CD4-positive, alpha-beta T cell treated with Interleukin-4 for 1 hour (primary cell): ENCODE data around the gene PLD5.
"Not testable (repeated sequence)": the region's sequence is repeated elsewhere in the genome, so short reads cannot be mapped to it uniquely, and the experiment has no call there.

Experiments used
- DNase-seq, 2 donors: peaks; one replicate each; pipeline ENCODE4 v3.0.0-alpha.2; 2020 to 2022

PLD5 gene

DNA sequence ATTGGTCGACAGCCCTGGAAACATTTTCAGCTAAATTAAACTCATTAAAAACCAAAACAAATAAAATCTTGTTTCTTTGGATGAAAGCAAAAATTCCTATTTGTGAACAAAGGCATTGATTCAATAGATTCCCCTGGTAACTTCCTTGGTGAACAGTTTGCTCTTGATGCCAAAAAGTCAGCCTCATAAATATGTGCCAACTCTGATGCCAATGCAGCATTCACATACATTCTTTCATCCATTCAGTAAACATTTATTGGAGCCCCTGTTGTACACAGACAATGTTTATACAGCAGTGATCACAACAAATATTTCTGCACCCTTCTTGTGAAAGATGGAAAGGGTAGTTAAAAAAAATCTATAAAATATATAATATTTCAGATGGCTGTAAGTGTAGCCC lies 107.8 kb downstream of the PLD5 start:
- no peak for DNase-seq

GRCh38 chr1:242412921-242413320 lies 111.6 kb downstream of the PLD5 start:
- no peak for DNase-seq

- no peak for DNase-seq
Observed at GRCh38 chr1:242411901-242412300, 112.6 kb downstream of the PLD5 start.

DNA sequence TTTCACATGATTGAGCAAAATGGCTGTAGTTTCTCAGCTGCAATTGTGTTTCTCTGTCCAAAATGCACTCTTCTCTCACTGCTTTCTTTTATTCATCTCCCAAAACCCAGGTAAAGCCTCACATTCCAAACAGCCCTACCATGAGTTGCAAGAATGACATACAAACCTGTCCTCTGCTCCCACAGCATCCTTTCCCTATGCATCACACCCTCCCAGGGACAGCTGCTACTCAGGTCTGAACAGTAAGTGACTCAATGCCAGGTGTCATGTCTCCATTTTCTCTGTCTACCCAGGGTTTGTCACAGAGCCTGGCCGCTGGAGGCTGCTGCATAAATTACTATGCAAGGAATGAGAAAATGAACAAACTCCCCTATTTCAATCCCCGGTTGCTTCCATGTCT lies 118.5 kb downstream of the PLD5 start:
- no peak for DNase-seq

DNA sequence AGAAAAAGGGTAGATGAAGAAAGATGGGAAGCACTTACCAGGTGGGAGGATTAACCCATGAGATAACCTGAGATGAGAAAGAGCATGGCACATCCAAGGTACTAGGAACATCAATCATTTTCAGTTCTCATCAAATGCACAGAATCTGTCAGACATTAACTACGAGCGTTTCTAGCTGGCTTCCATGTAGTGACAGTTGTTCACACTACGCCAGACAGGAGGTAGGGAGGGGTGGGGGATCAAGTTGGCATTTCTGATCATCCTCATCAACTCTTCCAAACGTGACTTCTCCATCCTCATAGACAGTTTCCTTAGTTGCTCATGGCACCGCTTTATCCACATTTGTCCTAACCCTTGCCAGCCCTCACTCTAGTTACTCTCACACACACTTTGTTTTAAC lies 120.2 kb downstream of the PLD5 start:
- no peak for DNase-seq

GRCh38 chr1:242402956-242403355 lies 121.5 kb downstream of the PLD5 start:
- no peak for DNase-seq

DNA sequence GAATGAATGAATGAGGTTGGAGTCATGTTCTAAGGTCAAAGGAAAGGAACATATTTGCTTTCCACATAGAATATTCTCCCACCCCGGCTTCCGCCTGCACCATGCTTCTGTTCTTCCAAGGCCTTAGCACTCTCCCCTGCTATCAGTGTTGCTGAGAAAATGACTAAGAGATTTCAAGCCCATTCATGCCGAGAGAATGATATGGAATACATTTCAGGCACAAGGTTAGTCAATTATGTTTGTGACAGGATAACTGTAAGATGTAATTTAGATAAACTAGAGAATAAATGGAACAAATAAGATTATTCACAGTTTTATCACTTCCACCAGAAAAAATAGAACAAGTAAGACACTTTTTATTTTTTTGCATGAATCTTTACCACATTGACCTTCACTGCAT lies 122.6 kb downstream of the PLD5 start:
- DNase-seq, result no peak

DNA sequence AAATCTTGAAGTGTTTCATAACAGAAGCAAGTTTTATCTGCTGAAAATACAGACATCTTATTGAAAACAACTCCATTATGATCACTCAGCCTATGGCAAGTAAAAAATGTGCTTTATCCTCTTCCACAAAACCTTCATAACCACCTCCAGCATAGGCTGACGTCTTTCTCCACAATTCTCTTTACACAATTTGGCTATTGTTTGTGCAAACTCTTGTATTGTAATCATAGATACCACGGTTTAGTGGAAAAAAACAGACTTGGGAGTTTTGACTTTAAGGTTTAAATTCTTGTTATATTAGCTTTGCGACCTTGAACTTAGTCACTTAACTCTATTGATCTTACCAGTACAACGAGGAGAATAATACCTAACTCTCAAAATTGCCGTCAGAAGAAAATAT lies 126.1 kb downstream of the PLD5 start:
- DNase-seq, result no peak

GRCh38 chr1:242391896-242392295 lies 132.6 kb downstream of the PLD5 start:
- no peak for DNase-seq

- not testable (repeated sequence) for DNase-seq
Observed at GRCh38 chr1:242376121-242376520, 148.4 kb downstream of the PLD5 start.

DNA sequence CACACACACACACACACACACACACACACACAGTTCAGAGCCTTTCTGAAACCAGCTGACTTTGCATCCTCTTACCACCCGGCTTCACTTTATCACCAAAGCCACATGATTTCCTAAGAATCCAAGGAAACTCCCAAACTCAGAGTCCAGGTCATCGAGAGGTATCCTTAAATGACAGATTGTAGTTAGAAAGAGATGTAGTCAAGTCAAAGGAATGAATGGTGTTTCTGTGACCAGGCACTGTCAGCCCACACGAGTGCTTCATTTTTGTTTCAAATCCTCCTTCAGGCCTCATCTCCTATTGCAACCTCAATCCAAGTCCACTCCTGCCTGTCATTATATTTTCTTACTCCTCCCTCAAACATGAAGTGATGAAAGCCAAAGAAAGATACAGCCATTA lies 174.1 kb downstream of the PLD5 start:
- DNase-seq, result not testable (repeated sequence)

DNA sequence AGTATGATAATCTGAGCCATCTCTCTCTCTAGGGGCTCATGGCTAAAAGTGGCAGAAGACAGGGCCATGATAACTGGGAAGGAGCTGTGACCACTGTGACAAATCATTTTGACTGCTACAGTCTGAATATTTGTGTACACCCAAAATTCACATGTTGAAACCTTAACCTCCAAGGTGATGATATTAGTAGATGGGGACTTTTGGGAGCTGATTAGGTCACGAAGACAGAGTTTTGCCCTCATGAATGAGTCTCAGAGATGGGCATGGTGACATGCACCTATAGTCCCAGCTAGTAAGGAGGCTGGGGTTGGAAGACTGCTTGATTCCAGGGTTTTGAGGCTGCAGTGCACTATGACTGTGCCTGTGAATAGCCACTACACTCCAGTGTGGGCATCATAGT lies 174.9 kb downstream of the PLD5 start:
- DNase-seq, result no peak

DNA sequence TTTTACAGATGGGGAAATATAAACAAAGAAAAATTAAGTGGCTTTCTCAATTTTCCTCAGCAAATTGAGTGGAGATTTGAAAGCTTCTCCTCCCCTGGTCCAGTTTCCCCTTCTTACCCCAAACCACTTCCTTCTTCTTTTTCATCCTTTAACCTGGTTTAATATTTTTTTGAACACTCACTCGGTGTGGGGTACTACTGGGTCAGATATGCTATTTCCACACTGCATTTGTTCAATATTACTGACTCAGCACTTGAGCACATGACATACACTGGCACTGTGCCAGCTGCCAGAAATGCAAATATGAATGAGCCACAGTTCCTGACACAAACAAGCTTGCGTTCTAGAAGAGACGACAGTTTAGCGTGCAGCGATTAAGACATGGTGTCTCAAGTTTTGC lies 193.6 kb downstream of the PLD5 start:
- not testable (repeated sequence) for DNase-seq

- not testable (repeated sequence) for DNase-seq
Observed at GRCh38 chr1:242327381-242327780, 197.1 kb downstream of the PLD5 start.

GRCh38 chr1:242321981-242322380 lies 202.5 kb downstream of the PLD5 start:
- DNase-seq, result not testable (repeated sequence)

DNA sequence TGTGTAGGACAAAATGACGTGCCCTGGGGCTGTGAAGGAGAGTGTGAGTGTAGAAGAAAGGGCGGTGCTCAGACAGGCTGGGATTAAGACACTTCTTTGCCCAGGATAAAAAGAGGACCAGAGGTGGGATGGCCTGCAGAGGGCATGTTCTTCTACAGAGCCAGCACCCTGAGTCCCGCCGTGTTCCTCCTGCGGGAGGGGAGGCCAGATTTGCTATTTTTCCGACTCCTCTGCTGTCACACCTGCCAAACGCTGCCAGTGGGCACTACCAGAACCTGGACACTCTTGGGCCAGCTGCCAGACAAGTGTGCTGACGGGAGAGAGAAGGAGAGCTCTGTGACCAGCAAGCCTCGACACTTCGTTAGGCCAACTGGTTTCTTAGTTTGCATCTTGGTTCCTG lies 206.4 kb downstream of the PLD5 start:
- no peak for DNase-seq

DNA sequence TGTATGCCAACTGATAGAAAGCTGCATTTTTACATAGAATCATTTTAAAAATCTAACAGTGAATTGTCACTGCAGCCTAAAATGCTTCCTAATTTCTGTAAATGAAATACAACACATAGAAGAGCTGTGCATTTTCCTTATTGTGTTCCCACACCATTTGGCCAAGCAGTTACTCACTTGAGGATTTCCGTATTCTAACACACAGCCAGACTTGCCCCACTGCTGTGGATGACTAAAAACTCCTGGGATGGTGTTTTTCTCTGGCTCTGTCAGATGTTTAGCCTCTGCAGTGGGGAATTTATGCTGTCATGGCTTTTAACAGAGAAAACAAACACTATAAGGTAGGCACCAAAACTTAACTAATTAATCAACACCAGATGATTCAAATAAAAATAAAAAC lies 209.6 kb downstream of the PLD5 start:
- not testable (repeated sequence) for DNase-seq

DNA sequence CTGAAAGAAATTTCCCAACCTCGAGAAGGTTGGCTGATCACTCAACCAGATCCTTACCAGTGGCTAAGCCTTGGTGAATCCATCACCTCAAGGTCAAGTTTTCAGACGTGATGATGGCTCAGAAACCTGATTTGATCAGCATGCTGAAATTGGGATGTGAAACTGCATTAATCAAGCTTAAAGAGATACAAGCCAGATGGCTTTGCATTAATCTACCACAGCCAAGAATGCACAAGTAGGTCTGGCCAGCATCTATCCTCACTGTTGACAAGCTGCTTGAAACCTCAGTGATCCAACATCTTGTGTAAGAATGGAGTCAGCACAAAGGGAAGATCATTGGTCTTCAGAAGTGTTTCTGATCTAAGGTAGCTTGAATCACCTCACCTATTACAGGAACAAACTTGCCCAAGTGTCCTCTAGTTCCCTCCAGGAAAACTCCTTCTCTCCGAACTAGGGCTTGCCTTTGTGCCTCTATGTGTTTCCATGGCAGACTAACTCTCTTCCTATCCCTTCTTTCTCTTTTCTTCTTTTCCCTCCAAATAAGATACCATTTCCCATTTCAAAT lies 210.3 kb downstream of the PLD5 start:
- not testable (repeated sequence) for DNase-seq

GRCh38 chr1:242308681-242309080 lies 215.8 kb downstream of the PLD5 start:
- DNase-seq, result not testable (repeated sequence)

- not testable (repeated sequence) for DNase-seq
Observed at GRCh38 chr1:242293781-242294180, 230.7 kb downstream of the PLD5 start.

DNA sequence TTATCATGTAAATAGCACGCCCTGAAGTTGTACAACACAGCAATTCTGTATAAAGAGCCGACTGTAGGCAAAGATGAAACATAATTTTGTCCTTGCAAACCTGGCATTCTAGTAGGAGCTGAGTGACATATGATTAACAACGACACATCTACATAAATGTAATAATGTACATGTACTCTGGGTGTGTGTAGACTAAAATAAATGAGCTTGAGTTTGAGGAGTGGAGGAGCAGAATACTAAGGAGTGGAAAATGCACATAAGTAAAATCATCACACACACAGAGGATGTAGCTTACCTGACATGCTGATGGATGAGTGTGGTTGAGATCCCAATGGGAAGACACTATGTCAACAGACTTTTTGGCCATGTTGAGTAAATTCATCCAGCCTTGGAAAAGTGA lies 236.4 kb downstream of the PLD5 start:
- not testable (repeated sequence) for DNase-seq

- not testable (repeated sequence) for DNase-seq
Observed at GRCh38 chr1:242282758-242283485, 241.6 kb downstream of the PLD5 start.

DNA sequence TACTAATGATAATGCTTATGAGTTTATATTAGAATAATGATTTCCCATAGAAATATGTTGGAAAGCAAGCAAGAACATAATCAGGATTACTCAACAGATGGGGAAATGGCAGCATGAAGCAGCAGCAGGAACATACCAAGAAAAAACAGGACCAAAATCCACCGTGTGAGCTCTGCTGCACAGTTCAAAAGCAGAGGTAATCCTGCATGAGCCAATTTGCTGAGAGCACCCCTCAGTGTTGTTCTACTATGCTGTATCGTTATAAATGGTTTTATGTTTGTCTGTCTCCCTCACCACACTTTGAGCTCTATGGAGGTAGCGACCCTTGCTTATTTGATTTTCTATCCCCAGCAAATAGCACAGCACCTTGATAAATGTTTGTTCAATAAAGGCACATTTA lies 246.1 kb downstream of the PLD5 start:
- not testable (repeated sequence) for DNase-seq

DNA sequence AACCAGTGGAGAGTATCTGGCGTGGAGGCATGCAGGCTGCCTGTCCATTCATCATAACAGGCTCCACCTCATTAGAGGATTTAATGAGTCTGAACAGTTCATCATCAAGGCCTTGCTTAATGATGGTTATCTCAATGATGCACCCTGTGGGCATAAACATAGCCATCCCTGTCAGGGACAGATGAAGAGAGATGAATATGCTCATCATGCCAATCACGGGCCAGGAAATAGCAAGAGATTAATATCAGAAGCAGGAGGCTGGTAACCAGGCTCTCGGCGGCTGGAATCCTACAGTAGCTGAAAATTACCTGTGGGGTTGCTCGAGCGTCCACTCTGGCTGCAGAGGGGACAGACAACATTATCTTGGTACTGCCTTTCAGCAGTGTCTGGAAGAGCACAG lies 247.7 kb downstream of the PLD5 start:
- DNase-seq, result not testable (repeated sequence)

DNA sequence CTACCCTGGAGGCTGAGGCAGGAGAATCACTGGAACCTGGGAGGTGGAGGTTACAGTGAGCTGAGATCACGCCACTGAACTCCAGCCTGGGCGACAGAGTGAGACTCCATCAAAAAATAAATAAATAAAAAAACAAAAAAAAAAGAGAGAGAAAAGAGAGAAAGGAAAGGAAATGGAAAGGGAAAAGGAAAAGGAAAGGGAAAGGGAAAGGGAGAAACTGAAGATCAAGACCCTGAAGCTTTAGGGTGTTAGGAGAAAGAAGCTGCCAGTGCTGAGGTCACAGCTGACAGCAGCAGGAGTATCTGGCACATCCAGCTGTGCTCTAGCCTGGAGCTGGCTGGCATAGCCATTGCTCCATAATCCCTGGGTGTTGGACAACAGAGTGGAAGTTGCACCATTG lies 257.5 kb downstream of the PLD5 start:
- DNase-seq, result not testable (repeated sequence)
